NCI-H2227 (cell line): Measurements from ENCODE around the gene KNCN.

ENCODE experiments used
- DNase-seq: peaks from one replicate; lab custom pipeline; 2025; ENCODE audit not compliant: unreplicated experiment; lab: John Stamatoyannopoulos, UW

The KNCN gene

GRCh38 chr1:46544561-46545240 is 6.7 kb downstream of the KNCN start:
- DNase-seq, result no peak

GRCh38 chr1:46543761-46544560 is 7.5 kb downstream of the KNCN start:
- DNase-seq, result no peak

GRCh38 chr1:46543382-46543760 is 8.1 kb downstream of the KNCN start:
- DNase-seq, result no peak

- no peak for DNase-seq
Measured at GRCh38 chr1:46539972-46540371, 11.5 kb downstream of the KNCN start.

GRCh38 chr1:46538147-46538546 is 13.3 kb downstream of the KNCN start:
- DNase-seq, result no peak

- DNase-seq, result no peak
Measured at GRCh38 chr1:46537651-46538050, 13.8 kb downstream of the KNCN start.

- DNase-seq, result no peak
Measured at GRCh38 chr1:46536527-46536926, 14.9 kb downstream of the KNCN start.

- DNase-seq, result no peak
Measured at GRCh38 chr1:46535063-46535462, 16.4 kb downstream of the KNCN start.

- DNase-seq, result no peak
Measured at GRCh38 chr1:46533179-46533864, 18.1 kb downstream of the KNCN start.

GRCh38 chr1:46532498-46533178 is 18.8 kb downstream of the KNCN start:
- peak; percentile 42 for DNase-seq

GRCh38 chr1:46532095-46532494 is 19.4 kb downstream of the KNCN start:
- no peak for DNase-seq

GRCh38 chr1:46530791-46531409 is 20.5 kb downstream of the KNCN start:
- DNase-seq, result no peak

GRCh38 chr1:46530311-46530710 is 21.1 kb downstream of the KNCN start:
- DNase-seq, result no peak

- DNase-seq, result no peak
Measured at GRCh38 chr1:46529031-46529630, 22.3 kb downstream of the KNCN start.

- DNase-seq, result no peak
Measured at GRCh38 chr1:46528297-46528955, 23.0 kb downstream of the KNCN start.

- DNase-seq, result peak; percentile 79
Measured at GRCh38 chr1:46527474-46528296, 23.8 kb downstream of the KNCN start.

GRCh38 chr1:46526691-46527291 is 24.7 kb downstream of the KNCN start:
- peak; percentile 30 for DNase-seq

- no peak for DNase-seq
Measured at GRCh38 chr1:46526013-46526690, 25.3 kb downstream of the KNCN start.
